HEK293 (cell line): ENCODE measurements around the gene TLE3.
A peak's percentile ranks its signal among the peaks of the same experiment; 100 is the strongest.

ENCODE experiments used
- BCL11B ChIP-seq: fragments of 450-650 bp; formaldehyde crosslinking; IDR thresholded peaks from 2 replicates; pipeline ENCODE4 v1.5.1; 2016; ENCODE audit warnings: low read depth, missing biosample characterization, missing genetic modification characterization
- CTCF ChIP-seq: fragments of 450-650 bp; formaldehyde crosslinking; IDR thresholded peaks from 2 replicates; pipeline ENCODE4 v1.5.1; 2016; ENCODE audit warnings: missing biosample characterization, missing genetic modification characterization
- HIC1 ChIP-seq: fragments of 450-650 bp; formaldehyde crosslinking; IDR thresholded peaks from 2 replicates; pipeline ENCODE4 v1.5.1; 2016; ENCODE audit warnings: missing biosample characterization, missing genetic modification characterization
- KLF7 ChIP-seq: fragments of 450-650 bp; formaldehyde crosslinking; IDR thresholded peaks from 2 replicates; pipeline ENCODE4 v1.5.1; 2016; ENCODE audit warnings: missing biosample characterization, missing genetic modification characterization, borderline replicate concordance
- PBX3 ChIP-seq: sonication (generic); formaldehyde crosslinking; IDR thresholded peaks from 2 replicates; pipeline ENCODE4 v1.8.1; 2022; ENCODE audit warnings: mild to moderate bottlenecking, moderate library complexity, missing genetic modification reagents
- RBAK ChIP-seq: fragments of 450-650 bp; formaldehyde crosslinking; IDR thresholded peaks from 2 replicates; pipeline ENCODE4 v1.5.1; 2016; ENCODE audit warnings: missing biosample characterization, missing genetic modification characterization
- ZBTB11 ChIP-seq: fragments of 450-650 bp; formaldehyde crosslinking; conservative IDR thresholded peaks from 2 replicates; pipeline ENCODE4 v1.5.1; 2016; ENCODE audit warnings: low read depth, missing biosample characterization, missing genetic modification characterization
- ZFP3 ChIP-seq: fragments of 450-650 bp; formaldehyde crosslinking; IDR thresholded peaks from 2 replicates; pipeline ENCODE4 v1.5.1; 2016; ENCODE audit warnings: low read depth, missing biosample characterization, missing genetic modification characterization
- ZNF132 ChIP-seq: fragments of 450-650 bp; formaldehyde crosslinking; IDR thresholded peaks from 2 replicates; pipeline ENCODE4 v1.5.1; 2017; ENCODE audit warnings: missing biosample characterization, missing genetic modification characterization, borderline replicate concordance
- ZNF146 ChIP-seq: fragments of 450-650 bp; formaldehyde crosslinking; IDR thresholded peaks from 2 replicates; pipeline ENCODE4 v1.5.1; 2016; ENCODE audit warnings: missing biosample characterization, missing genetic modification characterization
- ZNF169 ChIP-seq: fragments of 450-650 bp; formaldehyde crosslinking; IDR thresholded peaks from 2 replicates; pipeline ENCODE4 v1.5.1; 2016; ENCODE audit warnings: missing biosample characterization, missing genetic modification characterization
- ZNF19 ChIP-seq: fragments of 450-650 bp; formaldehyde crosslinking; IDR thresholded peaks from 2 replicates; pipeline ENCODE4; 2016; ENCODE audit warnings: missing biosample characterization, missing genetic modification characterization, low read depth
- ZNF211 ChIP-seq: fragments of 450-650 bp; formaldehyde crosslinking; IDR thresholded peaks from 2 replicates; pipeline ENCODE4 v1.5.1; 2016; ENCODE audit warnings: low read depth, missing biosample characterization, missing genetic modification characterization
- ZNF221 ChIP-seq: fragments of 450-650 bp; formaldehyde crosslinking; IDR thresholded peaks from 2 replicates; pipeline ENCODE4 v1.5.1; 2017; ENCODE audit warnings: missing biosample characterization, missing genetic modification characterization, borderline replicate concordance
- ZNF23 ChIP-seq: fragments of 450-650 bp; formaldehyde crosslinking; IDR thresholded peaks from 2 replicates; pipeline ENCODE4 v1.5.1; 2016; ENCODE audit warnings: missing biosample characterization, missing genetic modification characterization, borderline replicate concordance
- ZNF391 ChIP-seq: fragments of 450-650 bp; formaldehyde crosslinking; IDR thresholded peaks from 2 replicates; pipeline ENCODE4 v1.5.1; 2016; ENCODE audit warnings: low read depth, missing biosample characterization, missing genetic modification characterization, borderline replicate concordance
- ZNF394 ChIP-seq: fragments of 450-650 bp; formaldehyde crosslinking; IDR thresholded peaks from 2 replicates; pipeline ENCODE4 v1.5.1; 2016; ENCODE audit warnings: missing biosample characterization, missing genetic modification characterization, mild to moderate bottlenecking, moderate library complexity, borderline replicate concordance
- ZNF473 ChIP-seq: fragments of 450-650 bp; formaldehyde crosslinking; IDR thresholded peaks from 2 replicates; pipeline ENCODE4 v1.5.1; 2017; ENCODE audit warnings: missing biosample characterization, missing genetic modification characterization
- ZNF521 ChIP-seq: fragments of 450-650 bp; formaldehyde crosslinking; IDR thresholded peaks from 2 replicates; pipeline ENCODE4 v1.5.1; 2017; ENCODE audit warnings: missing biosample characterization, mild to moderate bottlenecking, missing genetic modification characterization
- ZNF529 ChIP-seq: fragments of 450-650 bp; formaldehyde crosslinking; IDR thresholded peaks from 2 replicates; pipeline ENCODE4 v1.5.1; 2017; ENCODE audit warnings: missing genetic modification characterization, missing biosample characterization; ENCODE audit not compliant: insufficient replicate concordance
- ZNF558 ChIP-seq: fragments of 450-650 bp; formaldehyde crosslinking; IDR thresholded peaks from 2 replicates; pipeline ENCODE4 v1.5.1; 2016; ENCODE audit warnings: missing biosample characterization, missing genetic modification characterization
- ZNF610 ChIP-seq: fragments of 450-650 bp; formaldehyde crosslinking; IDR thresholded peaks from 2 replicates; pipeline ENCODE4 v1.5.1; 2016; ENCODE audit warnings: missing biosample characterization, missing genetic modification characterization, borderline replicate concordance
- ZNF626 ChIP-seq: fragments of 450-650 bp; sonication (Bioruptor Pico); formaldehyde crosslinking; IDR thresholded peaks from 2 replicates; pipeline ENCODE4 v1.5.1; 2018; ENCODE audit warnings: missing biosample characterization, missing genetic modification characterization, inconsistent platforms
- ZNF701 ChIP-seq: fragments of 450-650 bp; formaldehyde crosslinking; IDR thresholded peaks from 2 replicates; pipeline ENCODE4 v1.5.1; 2016; ENCODE audit warnings: missing biosample characterization, missing genetic modification characterization
- ZNF76 ChIP-seq: fragments of 450-650 bp; formaldehyde crosslinking; IDR thresholded peaks from 2 replicates; pipeline ENCODE4; 2016; ENCODE audit warnings: low read depth, missing biosample characterization, missing genetic modification characterization, borderline replicate concordance
- ZNF776 ChIP-seq: fragments of 450-650 bp; formaldehyde crosslinking; IDR thresholded peaks from 2 replicates; pipeline ENCODE4 v1.5.0; 2017; ENCODE audit warnings: missing biosample characterization, missing genetic modification characterization, borderline replicate concordance
- ZNF792 ChIP-seq: fragments of 450-650 bp; formaldehyde crosslinking; IDR thresholded peaks from 2 replicates; pipeline ENCODE4 v1.5.1; 2016; ENCODE audit warnings: missing biosample characterization, missing genetic modification characterization
- ZXDB ChIP-seq: fragments of 450-650 bp; formaldehyde crosslinking; IDR thresholded peaks from 2 replicates; pipeline ENCODE4 v1.5.1; 2016; ENCODE audit warnings: missing biosample characterization, missing genetic modification characterization
- TF ChIP-seq, protein P1 (sequence below): fragments of 450-650 bp; formaldehyde crosslinking; IDR thresholded peaks from 2 replicates; pipeline ENCODE4 v1.5.1; 2016; ENCODE audit warnings: missing biosample characterization, missing genetic modification characterization

The TLE3 gene

GRCh38 chr15:70100474-70101341 lies 3.0 kb upstream of the TLE3 start (continued):
- TF ChIP-seq ZNF391 (tag by site-specific recombination) (no peak), ZNF701 (tag by site-specific recombination) (no peak), RBAK (no peak), ZFP3 (tag by site-specific recombination) (no peak), HIC1 (tag by site-specific recombination) (peak; percentile 45; the same call in 1 of the 2 replicates), CTCF (peak; percentile 95), ZNF23 (tag by site-specific recombination) (no peak), ZNF76 (tag by site-specific recombination) (no peak), ZNF19 (tag by site-specific recombination) (no peak), ZNF394 (tag by site-specific recombination) (no peak; the same call in 1 of the 2 replicates), ZNF792 (no peak), ZNF211 (tag by site-specific recombination) (no peak), BCL11B (no peak), ZNF146 (peak; percentile 99), ZXDB (tag by site-specific recombination) (peak; percentile 40; the same call in 1 of the 2 replicates), PBX3 (0 out of 2 replicates have a peak, but pooled peaks have one; percentile 21), ZNF221 (tag by site-specific recombination) (no peak), ZNF169 (tag by site-specific recombination) (no peak), ZNF473 (tag by site-specific recombination) (no peak), ZNF529 (no peak), ZNF558 (tag by site-specific recombination) (no peak), ZNF776 (tag by site-specific recombination) (no peak), KLF7 (tag by site-specific recombination) (no peak), ZNF626 (no peak), ZNF521 (tag by site-specific recombination) (no peak), ZNF132 (tag by site-specific recombination) (no peak), ZNF610 (tag by site-specific recombination) (0 out of 2 replicates have a peak, but pooled peaks have one; percentile 8), ZBTB11 (tag by site-specific recombination) (no peak)
- TF ChIP-seq, protein P1, sequence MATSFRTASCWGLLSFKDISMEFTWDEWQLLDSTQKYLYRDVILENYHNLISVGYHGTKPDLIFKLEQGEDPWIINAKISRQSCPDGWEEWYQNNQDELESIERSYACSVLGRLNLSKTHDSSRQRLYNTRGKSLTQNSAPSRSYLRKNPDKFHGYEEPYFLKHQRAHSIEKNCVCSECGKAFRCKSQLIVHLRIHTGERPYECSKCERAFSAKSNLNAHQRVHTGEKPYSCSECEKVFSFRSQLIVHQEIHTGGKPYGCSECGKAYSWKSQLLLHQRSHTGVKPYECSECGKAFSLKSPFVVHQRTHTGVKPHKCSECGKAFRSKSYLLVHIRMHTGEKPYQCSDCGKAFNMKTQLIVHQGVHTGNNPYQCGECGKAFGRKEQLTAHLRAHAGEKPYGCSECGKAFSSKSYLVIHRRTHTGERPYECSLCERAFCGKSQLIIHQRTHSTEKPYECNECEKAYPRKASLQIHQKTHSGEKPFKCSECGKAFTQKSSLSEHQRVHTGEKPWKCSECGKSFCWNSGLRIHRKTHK (tag by site-specific recombination): no peak
